ENCODE results near the gene CIB2.

Gene CIB2

DNA sequence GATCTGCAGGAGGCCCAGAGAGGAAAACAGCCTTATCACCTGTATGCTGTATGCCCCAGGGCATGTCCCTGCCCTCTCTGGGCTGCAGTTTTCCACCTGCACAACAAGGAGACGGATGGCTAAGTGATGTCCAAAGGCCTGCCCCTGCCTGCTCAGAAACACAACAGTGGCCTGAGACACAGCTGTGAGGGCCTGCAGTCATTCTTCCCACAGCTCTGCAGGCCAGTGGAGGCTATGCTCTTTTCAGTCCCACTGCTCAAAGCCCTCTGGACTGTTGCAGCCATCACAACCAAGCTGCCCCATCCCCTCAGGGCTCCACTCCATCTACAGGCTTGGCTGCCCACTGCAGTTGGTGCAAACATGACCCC lies 48.5 kb downstream of the CIB2 start:
- DNase-seq = no peak

DNA sequence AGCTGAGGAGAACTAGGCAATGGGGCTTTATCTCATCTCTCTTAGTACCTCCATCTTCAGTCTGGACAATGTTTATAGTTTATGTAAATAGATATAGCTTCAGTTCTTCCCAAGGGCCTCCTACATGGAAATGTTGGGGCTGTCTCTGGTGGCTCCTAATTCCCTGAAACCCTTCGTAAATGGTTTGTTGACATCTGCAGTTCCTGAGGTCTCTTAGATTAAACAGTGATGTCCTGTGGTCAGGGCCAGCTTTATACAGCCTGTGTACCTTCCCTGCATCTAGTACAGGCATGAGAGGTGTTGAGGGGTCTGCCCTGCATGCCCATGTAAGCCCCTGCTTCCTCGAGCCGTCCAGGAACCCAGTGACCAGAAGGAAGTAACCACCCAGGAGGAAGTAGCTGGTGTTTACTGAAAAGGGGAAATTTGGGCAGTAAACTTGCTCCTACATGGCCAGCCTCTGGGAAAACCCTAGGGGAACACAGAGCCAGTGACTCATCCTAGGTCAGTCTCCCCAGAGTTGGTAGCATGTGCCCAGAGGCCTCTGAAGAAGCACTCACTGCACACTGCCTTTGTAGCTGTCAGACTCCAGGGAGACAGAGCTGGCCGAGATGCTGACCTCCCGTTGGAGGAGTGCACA lies 49.0 kb downstream of the CIB2 start:
- DNase-seq = no peak

DNA sequence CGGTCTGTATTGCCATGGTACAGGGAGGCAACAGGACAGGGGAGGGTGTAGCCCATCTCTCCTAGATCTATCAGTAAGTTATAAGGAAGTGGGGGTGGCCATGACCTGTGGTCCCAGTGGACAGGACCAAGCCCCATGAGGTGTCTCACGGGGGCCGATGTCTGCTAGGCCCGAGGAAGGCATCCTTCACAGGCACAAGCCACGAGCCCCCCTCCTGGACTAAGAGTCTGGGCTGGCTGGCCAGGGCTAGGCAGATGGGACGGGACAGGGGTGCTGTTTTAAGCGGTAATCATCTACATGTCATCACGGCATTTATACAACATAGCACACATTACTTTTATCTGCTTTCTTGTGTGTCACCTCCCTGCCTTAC lies 51.2 kb downstream of the CIB2 start:
- no peak for DNase-seq

DNA sequence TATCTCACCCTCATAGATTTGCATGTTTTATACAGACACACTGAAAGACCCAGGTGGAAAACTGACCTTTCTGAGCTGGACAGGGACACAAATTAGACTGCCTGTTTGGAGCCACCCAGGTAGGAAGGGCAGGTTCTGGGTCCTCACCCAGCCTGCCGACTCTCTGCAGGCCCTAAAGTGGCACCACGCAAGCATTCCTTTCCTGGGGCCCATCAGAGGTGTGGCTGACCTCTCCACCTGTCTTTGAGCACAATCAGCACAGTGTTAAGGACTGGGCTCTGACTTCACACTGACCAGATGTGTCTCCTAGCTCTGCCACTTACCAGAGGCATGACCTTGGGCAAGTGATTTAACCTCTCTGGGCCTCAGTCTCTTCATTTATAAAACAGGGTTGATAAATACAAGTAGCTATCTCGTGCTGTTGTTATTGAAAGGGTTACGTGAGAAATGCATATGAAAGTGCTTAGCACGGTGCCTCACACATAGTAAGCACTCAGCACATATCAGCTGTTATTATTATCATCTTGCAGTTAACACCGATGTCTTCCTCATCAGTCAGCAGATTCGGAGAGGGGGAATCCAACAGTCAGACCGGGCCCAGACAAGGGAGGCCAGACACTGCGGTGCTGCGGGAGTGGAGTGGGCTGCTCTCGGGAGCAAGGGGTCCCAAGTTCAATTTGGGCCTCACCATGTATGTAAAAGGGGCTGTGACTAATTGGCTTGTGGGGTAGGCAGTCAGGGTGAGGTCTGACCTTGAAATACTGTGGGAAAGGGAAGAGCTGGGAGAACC lies 51.8 kb downstream of the CIB2 start:
- DNase-seq = no peak

DNA sequence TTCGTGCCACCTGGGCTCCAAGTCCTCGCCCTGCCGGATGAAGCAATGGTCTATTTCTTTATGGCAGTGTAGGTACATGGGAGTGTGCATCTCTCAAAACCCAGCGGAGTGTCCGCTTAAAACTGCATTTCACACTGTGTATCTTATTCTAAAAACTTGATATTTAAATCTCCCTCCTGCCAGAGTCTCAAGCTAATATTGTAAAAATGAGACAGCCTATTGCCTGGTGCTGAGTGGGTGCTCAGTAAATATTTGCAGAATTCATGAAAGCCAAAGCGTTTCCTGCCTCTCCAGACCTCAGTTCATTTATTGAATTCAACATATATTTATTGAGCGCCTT lies 53.4 kb downstream of the CIB2 start:
- DNase-seq = no peak

DNA sequence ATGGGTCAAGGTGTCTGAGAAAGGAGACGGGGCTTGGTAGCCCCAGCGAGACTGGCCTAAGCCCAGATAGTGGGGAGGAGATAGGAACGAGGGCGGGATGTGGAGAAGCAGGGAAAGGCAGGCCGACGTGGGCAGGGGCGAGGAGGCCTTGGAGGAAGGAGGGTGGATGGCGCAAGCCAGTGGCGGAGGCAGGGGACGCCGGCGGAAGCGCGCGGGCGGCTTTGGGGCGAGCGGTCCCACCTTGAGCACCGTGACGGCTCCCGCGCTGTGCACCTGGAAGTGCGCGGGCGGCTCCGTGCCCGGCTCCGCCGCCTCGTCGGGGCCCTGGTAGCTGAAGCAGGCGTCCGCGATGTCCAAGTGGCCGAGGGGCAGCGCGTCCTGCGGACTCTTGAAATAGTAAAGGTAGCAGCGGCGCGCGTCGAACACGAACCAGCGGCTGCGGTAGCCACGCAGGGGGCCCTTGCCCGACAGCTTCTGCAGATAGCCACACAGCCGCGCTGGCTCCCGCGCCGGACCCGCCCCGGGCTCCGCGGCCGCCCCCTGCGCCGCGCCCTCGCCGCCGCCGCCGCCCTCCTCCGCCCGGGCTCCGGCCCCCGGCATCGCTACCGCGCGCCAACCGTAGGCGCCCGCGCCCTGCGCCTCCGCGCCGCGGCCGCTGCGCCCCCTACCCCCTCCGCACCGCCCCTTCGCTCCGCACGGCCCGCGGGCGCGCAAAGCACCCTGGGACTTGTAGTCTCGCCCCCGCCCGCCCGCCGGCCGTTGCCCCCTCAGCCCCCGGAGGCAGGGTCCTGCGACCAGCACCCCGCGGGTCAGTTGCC lies 54.0 kb downstream of the CIB2 start, which contains the start of gene TBC1D2B:
TBC1D2B (minus strand) TSS at position 659 of the 818 bp plus-strand sequence; CDS start at position 600, 59 bp downstream.
- DNase-seq = peak; percentile 12

DNA sequence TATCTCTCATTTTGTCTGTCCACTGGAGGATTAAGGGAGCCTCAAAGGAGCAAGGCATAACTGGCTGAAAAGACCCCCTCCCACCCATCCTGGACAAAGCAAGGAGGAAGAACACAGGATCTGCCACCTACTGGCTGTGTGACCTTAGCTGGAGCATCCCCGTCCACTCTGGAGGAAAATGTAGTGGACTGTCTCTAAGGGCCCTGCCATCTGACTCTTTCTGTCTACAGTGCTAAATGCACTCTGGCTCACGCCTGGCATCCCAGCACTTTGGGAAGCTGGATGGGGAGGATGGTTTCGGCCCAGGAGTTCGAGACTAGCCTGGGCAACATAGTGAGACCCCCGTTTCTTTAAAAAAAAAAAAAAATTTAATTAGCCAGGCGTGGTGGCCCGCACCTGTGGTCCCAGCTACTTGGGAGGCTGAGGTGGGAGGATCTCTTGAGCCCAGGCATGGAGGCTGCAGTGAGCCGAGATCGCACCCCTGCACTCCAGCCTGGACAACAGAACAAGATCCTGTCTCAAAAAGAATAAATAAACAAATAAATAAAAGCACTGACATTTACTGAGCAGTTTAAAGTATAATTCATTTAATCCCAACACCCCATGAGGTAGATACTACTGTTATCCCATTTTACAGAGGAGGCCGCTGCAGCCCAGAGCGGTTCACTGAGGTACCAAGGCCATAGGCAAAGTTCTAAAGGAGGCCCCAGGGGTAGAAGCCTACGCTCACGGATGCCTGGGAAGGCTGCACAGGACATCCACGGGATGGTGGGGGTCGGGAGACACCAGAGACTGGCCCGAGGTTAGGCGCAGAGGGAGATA lies 54.8 kb downstream of the CIB2 start:
- DNase-seq = no peak

DNA sequence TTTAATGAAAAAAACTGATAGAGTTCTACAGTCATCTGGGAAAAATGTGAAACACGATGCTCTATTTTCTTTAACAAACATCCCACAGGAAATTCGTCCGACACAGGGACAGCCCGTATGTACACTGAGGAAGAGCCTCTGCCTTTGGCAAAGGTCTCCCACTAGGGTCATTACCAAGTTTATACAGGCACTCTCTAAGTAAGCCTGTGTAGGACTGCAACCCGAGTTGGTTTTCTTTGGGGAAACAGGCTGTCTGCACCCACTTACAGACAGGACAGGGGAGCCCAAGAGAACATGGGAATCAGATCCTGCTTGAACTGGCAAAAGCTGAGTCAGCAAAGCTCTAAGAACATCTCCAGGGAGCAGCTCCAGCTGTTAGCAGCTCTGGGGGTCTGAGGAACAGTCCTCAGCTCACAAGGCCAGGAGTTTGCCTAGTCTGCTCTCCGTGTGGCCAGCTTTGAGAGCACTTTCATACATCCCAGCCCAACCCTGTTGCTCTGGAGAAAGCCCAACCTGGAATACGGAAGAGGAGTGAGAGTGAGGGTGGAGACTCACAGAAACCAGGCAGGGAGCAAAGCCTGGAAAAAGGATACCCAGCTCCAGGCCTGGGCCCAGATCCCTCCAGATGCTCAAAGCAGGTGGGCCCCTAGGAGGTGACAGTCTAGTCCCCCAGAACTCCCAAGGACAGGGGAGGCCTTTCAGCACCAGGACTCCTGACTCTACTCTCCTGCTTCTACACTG lies 55.6 kb downstream of the CIB2 start:
- DNase-seq = peak; percentile 15

DNA sequence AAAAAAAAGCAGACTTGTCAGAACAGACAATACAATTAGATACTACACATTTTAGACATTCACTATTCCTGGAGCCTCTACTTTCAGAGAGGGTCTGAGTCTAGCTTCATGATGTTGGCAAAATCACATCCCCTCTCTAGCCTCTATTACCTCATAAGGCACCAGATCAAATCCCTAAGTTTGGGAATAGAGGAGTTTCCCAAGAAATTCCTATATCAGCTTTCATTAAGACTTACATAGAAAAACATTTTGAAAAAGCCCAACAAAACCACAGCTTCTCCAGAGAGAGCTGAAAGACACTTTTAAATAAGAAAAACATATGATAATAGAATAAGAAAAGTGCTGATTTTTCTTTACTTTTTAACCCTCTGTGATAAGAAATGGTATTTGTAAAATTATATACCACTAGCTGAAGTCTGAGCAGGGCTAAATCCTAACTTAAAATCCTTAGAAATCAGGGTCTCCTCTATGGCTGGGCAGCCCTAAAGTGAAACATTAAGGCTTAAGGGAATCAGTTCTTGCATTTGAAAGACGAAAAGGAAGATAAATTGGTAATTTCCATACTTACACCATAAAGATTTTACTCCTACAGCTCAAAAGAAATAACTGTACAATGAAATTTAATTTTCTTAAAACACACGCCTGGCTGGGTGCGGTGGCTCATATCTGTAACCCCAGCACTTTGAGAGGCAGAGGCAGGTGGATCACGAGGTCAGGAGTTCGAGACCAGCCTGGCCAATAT lies 58.0 kb downstream of the CIB2 start:
- no peak for DNase-seq

DNA sequence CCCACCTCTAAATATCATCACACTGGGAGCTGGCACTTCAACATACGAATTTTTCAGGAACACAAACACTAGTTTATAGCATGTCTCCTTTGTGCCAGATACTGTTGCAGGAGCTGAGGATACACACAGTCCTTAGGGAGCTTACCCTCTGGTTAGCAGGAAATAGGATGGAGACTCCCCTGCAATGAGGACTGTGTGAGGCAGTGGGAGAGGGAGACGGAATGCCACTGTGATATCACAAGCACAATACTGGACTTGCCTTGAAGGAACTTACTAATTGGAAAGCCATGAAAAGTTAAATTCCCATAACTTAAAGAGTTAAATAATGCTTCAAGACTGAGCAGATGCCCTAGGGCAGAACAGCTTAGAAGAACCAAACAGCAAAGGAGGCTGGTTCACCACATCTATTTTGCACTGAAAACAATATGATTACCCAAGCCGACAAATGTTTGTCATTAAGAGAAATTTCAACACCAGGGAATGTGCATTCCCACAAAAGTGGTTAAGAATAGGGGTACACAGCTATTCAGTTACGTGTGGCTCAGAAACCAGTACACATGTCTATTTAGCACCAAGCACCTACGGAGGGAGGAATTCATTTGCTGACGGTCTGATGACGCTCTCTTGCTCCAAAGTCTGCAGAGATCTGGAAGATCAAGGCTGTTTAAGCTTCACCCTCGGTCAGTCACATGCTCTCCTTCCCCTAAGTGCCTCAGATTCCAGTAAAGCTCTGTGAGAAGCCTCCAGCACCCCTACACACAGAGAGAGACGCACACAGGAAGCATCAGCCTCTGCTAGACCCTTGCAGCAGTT lies 59.0 kb downstream of the CIB2 start:
- DNase-seq = no peak

DNA sequence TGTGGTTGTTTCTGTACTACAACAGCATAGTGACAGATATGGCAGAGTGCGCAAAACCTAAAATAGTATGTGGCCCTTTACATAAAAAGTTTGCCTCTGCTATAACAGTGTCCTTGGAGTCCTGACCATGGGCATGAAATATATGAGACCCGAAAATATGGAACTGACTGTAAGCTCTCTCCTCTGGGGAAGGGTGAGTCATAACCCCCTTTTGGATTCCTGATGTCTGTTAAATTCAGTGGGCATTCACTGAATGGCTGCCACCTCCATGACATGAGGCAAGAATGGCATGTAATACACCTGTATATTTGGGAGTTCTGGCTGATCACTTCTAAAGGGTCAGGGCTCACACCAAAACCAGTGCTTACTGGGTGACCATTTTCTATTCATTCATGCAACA lies 59.9 kb downstream of the CIB2 start:
- no peak for DNase-seq

DNA sequence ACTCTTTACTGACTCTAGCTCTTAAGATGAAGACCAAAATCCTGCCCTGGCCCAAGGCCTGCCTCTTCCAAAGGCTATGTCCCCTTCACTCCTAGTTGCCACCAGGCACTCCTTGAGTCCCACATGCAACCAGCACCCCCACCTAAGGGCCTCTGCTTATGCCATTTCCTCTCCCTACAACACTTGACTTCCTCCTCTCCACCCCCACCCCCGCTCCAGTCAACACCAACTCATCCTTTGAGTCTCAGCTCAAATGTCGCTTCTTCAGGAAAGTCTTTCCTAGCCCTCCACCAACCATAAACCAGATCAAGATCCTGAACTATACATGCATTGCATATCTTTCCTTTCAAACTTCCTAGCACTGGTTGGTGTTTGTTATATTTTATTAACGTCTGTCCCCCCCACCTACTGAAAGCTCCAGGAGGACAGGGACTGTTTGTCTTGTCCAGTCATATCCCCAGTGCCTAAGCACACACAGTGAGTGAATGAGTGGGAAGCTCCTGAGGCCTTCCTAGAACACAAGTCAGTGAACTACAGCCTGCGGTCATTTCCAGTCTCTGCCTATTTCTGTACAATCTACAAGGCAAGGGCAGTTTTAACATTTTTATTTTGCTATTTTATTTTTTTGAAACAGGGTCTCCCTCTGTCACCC lies 61.1 kb downstream of the CIB2 start:
- no peak for DNase-seq

DNA sequence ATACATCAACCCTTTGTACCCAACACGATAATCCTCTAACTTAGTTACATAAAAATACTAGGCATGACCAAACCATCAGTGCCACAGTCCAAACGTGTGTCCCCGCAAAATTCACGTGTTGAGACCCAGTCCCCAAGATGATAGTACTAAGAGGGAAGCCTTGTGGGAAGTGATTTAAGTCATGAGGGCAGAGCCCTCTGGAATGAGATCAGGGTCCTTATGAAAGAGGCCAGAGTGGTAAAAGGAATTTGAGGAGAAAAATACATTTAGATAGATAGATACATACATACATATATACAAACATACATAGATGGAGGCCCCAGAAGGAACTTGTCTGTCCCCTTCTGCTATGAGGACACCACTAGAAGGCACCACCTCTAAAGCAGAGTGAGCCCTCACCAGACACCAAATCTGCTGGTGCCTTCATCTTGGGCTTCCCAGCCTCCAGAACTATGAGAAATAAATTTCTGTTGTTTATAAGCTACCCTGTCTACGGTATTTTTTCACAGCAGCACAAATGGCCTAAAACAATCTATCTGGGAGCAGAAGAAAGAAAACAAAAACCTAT lies 61.7 kb downstream of the CIB2 start:
- DNase-seq = no peak

DNA sequence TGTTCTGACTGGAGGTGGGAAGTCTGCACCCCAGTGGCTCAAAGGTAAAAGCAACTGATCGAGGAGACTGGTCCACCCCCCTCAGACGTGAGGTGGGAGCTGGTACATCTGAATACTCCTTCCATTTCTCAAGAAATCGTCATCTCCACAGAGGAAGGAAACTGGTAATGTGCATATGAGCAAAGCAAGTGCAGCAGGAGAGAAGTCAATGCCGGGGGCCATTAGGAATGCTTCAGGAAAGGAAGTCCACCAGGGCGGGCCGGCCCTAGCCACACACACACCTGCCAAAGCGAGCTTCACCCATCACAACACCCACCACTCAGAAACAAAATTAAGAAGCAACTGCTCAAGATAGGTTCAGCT lies 62.2 kb downstream of the CIB2 start:
- no peak for DNase-seq

DNA sequence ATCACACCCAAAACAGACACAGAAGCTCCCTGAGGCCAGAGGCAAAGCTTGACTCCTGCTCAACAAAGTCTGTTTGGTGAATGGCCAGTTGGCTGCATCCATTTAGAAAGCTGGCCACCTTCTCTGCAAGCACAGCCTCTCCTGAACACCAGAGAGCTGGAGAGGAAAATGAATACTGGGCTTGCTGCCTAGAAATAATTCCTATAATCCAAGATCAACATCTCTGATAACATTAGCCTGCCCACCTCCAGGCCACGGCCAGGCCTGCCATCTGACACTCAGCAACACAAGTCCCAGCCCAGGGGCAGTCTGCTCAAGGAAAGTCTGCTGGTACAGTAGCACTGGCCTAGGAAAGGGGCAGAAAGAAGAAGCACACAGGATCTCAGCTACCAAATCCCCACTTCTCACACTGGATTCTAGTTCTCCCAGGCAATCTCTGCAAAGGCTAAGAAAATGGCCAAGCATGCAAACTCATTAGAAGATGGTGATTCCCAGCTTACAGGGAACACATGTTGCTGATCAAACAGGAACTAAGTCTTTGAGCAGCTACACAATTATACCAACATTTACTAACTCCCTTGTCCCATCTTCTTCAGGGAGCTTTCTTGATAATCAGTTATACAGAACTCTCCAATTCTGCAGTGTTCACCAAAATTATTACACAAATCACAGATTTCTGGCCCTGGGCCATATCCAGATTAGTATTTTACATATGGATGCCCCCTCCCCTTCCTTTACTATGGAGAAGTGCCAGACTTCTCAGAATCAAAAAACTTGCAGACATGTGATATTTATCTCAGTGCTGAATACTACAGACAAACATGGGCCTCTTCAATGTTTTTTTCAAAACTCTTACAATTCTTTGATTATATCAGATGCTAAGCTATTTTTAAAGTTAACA lies 63.7 kb downstream of the CIB2 start:
- peak; percentile 81 for DNase-seq

DNA sequence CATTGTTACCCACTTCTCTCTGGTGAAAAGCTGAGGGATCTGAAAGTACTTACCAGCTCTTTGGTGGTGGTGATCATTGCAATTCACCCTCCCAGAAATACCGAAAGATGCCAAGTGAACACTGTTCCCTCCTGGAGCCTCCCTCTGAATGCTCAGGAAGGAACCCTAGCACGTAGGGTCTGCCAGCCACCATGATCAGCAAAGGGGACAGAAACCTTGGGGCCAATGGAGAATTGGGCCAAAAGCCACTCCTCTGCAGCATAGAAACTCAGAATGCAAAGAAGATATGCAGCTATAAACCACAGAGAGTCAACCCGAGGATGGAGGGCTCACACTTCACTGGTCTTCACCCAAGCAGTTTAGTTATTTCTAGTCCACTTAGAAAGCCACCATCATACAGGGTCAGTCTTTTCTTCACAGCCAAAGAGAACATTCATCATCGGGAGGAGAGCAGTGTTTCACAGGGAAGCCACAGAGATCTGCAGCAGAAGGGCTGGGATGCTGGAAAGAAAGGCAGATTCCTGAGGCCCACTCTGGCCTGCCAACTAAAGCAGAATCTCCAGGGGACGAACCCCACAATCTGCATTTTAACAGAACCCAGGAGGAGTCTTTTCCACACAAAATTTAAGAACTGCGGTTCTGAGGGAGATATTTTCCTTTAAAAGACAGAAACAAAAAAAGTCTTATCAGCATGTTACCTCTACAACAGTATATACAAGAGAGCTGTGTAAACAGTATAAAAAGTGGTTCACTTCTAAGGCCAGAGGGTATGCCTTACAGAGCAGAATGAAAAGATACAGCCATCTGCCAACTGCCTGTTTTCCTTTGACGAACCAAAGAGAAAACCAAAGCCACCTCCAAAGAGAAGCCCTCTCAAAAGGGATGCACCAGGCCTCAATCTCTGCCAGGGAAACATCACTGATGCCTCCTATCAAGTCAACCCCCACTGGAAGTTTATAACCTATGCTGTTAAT lies 65.0 kb downstream of the CIB2 start:
- DNase-seq = no peak

DNA sequence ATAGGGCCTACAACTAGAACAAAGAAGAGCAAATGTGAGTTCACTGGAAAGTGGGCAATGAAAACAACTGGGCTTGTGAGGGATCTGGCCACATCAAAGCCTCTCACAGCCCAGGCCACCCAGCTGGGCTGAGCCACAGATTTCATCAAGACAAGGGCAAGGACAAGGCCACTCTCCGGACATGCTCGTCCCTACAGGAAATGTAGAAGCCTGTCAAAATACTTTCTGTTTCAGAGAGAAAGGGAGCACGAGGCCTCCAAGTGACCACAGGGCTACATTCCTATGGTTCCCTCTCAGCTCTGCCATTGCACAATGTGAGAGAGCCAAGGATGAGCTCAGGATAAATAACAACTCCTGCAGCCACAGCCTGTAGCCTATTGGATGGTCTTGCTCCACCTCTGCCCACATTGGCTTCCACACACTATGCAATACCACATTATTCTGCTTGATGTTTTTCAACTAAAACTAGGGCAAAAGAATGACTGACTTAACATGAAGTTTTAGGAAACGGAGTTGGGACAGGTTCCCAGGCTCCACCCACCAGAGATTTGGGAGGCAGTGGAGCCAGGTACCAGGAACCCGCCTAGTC lies 65.9 kb downstream of the CIB2 start:
- DNase-seq = no peak

All from NCI-H524 treated with DMSO at 0.1 percent for 48 hours (cell line).